ENCODE results near the gene SYT1.

- TF ChIP-seq, protein P1, sequence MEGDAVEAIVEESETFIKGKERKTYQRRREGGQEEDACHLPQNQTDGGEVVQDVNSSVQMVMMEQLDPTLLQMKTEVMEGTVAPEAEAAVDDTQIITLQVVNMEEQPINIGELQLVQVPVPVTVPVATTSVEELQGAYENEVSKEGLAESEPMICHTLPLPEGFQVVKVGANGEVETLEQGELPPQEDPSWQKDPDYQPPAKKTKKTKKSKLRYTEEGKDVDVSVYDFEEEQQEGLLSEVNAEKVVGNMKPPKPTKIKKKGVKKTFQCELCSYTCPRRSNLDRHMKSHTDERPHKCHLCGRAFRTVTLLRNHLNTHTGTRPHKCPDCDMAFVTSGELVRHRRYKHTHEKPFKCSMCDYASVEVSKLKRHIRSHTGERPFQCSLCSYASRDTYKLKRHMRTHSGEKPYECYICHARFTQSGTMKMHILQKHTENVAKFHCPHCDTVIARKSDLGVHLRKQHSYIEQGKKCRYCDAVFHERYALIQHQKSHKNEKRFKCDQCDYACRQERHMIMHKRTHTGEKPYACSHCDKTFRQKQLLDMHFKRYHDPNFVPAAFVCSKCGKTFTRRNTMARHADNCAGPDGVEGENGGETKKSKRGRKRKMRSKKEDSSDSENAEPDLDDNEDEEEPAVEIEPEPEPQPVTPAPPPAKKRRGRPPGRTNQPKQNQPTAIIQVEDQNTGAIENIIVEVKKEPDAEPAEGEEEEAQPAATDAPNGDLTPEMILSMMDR (IDR thresholded peaks at IDR 0.05): no peak
- no peak for TF ChIP-seq POLR2A (IDR thresholded peaks at IDR 0.05)
Measured at GRCh38 chr12:79302162-79302814, 437.7 kb downstream of the SYT1 start.
